ENCODE data around the gene COL6A2.

DNA sequence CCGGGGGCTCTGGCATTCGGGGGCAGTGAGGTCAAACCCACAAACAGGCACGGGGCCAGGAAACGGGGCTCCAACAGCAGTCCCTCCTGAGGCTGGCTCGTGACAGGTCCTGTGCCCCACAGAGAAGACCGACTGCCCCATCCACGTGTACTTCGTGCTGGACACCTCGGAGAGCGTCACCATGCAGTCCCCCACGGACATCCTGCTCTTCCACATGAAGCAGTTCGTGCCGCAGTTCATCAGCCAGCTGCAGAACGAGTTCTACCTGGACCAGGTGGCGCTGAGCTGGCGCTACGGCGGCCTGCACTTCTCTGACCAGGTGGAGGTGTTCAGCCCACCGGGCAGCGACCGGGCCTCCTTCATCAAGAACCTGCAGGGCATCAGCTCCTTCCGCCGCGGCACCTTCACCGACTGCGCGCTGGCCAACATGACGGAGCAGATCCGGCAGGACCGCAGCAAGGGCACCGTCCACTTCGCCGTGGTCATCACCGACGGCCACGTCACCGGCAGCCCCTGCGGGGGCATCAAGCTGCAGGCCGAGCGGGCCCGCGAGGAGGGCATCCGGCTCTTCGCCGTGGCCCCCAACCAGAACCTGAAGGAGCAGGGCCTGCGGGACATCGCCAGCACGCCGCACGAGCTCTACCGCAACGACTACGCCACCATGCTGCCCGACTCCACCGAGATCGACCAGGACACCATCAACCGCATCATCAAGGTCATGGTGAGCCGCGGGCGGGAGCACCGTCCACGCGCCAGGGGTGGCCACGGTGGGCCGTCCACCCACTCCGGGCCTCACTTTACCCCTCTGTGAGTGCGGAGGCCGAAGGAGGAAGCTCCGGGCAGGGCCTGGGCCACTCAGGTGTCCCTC lies 14.2 kb downstream of the COL6A2 start:
- TF ChIP-seq EZH2 (IDR thresholded peaks at IDR 0.05; ENCODE audit: insufficient read depth, poor library complexity, severe bottlenecking) = no peak
- TF ChIP-seq EZH2phosphoT487 (IDR thresholded peaks at IDR 0.05; ENCODE audit: insufficient read depth, low read depth) = no peak

Measured in GM23248 (cell line).